ENCODE data around the gene ARMH3.
"Not testable (repeated sequence)": the region's sequence is repeated elsewhere in the genome, so short reads cannot be mapped to it uniquely, and the experiment has no call there.

ARMH3 gene

GRCh38 chr10:101980677-101981076 lies 75.3 kb downstream of the ARMH3 start:
- DNase-seq (ENCODE audit: low spot score): not testable (repeated sequence)

DNA sequence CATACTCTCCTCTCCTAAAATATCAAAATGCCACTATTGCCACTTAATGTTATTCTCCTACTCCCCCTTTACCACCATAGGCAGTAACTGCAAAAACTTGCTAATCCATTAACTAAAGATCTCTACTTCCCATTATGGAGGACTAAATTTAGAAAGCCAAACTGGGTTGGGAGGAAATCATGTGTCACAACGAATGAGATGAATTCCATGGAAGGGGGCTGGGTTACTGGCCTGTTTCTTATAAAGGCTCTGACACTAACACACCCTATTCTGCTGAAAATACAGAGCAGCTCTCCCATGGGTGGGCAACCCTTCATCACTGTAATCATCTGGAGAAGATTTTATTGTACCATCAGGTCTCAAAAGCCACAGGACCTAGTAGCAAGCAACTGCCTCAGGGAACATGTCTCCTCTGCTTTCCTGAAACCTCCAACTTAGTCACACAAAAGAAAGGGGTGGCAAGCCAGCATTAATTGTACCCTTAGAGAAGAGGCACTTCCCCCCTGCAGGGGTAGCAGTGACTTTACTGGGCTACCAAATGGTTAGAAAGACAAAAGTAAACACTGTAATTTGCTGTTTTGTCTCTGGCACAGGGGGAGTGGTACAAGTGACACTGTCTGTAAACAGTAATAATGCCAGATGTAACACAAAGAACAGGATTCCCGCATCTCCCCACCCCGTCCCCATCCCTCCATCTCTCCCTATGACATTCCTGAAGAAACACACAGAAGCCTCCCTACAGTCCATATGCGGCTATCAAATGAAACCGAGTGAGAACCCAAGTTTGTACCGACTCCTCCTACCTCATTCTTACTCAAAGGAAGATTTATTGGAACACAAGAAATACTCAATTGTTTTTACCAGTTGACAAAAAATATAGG lies 81.6 kb downstream of the ARMH3 start:
- DNase-seq (ENCODE audit: low spot score): no peak

- DNase-seq (ENCODE audit: low spot score): no peak
Measured at GRCh38 chr10:101972761-101973160, 83.2 kb downstream of the ARMH3 start.

DNA sequence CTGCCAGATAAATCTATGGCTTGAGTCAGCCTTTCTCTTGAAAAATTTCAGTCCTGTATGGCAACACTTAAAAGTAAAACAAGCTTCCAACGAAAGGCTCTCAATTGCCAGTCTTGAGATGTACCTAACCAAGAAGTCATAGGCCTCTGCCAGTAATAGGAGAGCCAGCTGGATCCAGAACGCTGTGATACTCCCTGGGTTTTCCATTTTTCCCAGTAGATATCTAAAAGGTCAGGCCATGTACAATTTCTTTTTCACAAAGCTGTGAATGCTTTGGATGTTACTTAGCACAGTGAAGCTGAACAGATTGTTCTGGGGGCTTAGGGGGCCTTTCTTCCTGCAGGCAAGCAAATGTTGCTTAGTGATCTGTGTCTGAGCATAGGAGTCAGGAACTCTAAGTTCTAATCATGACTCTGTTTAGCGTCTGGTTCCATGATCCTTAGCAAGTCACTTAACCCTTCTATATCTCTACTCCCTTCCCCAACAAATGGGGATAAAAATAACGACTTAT lies 86.5 kb downstream of the ARMH3 start:
- DNase-seq (ENCODE audit: low spot score): no peak

GRCh38 chr10:101968940-101969321 lies 87.0 kb downstream of the ARMH3 start:
- no peak for DNase-seq (ENCODE audit: low spot score)

- no peak for DNase-seq (ENCODE audit: low spot score)
Measured at GRCh38 chr10:101968286-101968939, 87.6 kb downstream of the ARMH3 start.

- no peak for DNase-seq (ENCODE audit: low spot score)
Measured at GRCh38 chr10:101967713-101968112, 88.3 kb downstream of the ARMH3 start.

DNA sequence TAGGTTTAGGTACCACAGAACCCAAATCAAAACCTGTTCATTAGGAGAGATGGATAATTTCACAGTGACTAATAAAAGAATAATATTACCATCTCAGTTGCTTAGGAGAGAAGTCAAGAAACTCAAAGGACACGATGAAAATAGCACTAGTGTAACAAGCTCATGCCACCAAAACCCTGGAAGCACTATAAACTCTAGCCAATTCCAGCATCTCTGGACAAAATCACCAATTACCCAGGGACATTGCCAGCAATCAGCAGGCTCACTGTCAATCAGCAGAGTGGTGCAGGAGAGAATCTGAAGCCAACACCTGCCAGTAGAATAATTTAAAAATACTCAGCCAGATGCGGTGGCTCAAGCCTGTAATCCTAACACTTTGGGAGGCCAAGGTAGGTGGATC lies 88.9 kb downstream of the ARMH3 start:
- no peak for DNase-seq (ENCODE audit: low spot score)

- DNase-seq (ENCODE audit: low spot score): no peak
Measured at GRCh38 chr10:101965075-101965765, 90.8 kb downstream of the ARMH3 start.

DNA sequence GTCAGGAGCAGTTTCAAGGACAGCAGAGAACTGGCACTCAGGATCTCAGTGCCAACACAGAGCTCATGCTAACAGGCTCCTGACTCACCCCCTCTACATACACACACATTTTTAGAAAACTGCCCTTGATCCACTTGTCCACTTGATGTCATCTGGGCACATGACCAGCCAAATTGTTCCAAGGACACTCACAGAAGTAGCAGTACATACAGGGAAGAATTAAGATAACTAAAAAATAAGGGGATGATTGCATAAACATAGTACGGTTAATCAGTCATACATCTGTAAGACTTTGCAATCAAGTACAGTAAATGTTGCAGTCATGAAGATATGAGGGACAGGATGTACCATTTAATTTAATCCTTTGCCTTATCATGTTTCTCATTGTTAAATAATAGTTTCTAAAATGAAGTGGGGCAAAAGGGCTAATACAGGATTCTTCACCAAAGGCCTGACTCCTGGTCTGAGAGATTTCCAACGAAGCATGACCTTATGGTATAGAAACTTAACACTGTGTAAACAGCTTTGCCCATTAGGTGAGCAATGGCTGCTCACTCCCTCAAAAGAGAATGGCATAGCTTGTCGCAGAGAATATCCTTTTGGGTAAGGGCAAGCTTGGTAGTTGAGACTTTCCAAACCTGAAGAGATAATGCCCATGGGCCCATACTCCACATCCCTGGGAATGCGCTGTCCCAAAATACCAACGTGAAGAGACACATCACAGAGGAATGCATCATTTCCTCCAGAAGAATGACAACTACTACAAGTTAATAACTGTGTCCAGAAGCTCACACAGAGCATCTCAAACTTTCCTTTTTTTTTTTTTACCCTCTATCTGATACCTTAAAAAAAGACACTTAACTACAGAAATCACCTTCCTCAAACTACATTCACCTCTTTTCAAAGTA lies 94.1 kb downstream of the ARMH3 start:
- no peak for DNase-seq (ENCODE audit: low spot score)

DNA sequence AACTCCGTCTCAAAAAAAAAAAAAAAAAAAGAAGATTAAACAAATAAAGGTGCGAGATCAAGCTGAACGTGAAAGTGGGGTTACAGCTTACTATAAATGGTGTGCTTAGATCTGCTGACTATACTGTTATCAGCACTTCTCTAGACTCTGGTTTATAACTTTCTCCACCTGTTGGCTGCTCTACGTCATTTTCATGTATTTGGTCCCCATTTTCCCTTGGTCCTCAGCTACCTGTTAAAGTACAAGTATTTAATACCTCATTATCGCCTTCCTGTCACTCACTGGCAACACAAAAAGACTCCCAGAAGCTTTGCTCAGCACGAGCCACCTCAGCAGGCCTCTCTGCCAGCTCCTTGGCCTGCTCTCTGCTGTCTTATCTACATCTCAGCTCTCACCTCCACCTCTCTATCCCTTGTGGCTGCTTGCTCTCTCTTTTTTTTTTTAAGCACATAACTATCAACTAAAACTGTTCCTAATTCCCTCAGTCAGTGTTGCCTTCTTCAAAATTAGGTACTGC lies 95.0 kb downstream of the ARMH3 start:
- DNase-seq (ENCODE audit: low spot score): no peak

DNA sequence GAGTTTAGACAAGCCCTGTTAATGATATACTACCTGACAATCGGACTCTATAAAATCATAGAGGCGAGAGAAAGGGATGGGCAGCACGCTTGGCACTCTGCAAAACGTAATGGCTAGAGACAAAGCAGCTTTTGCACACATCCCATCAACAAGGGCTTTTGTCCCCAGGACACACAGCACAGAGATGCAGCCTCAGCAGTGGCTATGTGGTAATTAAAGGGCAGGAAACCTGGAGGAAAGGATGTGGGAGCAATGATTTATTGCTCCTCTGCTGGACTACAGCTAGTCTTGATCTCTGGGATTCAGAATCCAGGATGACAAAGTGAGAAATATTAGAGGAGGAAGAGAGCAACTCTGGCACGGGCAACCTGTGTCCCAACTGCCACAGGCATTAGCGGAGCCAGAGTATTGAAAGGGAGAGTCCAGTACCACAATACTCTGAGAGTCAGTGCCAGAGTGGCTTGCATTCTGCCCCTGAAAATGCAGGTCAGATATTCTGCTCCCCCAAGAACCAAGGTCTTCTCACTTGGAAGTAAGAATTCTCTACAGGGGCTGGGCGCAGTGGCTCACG lies 96.5 kb downstream of the ARMH3 start:
- no peak for DNase-seq (ENCODE audit: low spot score)

GRCh38 chr10:101958691-101959090 lies 97.3 kb downstream of the ARMH3 start:
- no peak for DNase-seq (ENCODE audit: low spot score)

GRCh38 chr10:101956898-101957297 lies 99.1 kb downstream of the ARMH3 start:
- no peak for DNase-seq (ENCODE audit: low spot score)

GRCh38 chr10:101956117-101956516 lies 99.9 kb downstream of the ARMH3 start:
- no peak for DNase-seq (ENCODE audit: low spot score)

DNA sequence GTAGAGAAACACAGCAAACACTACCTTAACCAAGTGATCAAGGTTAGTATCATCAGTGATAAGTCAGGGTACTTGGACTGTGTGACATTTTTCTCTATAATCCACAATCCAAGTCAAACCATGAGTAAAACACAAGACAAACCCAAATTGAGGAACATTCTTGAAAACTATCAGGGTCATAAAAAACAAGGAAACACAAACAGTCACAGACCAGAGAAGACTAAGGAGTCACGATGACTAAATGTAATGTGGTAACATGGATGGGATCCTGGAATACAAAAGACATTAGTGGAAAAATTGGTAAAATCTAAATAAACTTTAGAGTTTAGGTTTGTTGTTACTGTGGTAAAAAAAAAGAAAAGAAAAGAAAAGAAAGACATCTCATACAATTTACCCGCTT lies 103.8 kb downstream of the ARMH3 start:
- no peak for DNase-seq (ENCODE audit: low spot score)

- DNase-seq (ENCODE audit: low spot score): no peak
Measured at GRCh38 chr10:101950213-101950612, 105.8 kb downstream of the ARMH3 start.

DNA sequence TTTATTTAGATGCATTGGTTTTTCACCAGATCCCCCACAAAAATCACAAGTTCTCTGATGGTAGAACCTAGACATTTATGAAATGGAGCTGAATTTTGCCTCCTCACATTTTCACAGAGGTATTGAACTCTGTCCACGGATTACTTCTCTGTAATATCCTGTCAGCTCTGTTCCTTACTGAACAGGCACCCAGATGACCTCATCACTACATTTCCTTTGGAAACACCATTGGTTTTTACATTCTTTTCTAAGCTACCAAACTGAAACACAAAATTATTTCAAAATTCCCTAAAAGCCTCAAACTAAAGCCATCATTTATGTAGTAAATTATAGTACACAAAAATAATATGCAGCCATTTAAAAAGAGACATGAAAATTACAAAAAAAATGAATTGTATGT lies 114.1 kb downstream of the ARMH3 start:
- DNase-seq (ENCODE audit: low spot score): no peak

GRCh38 chr10:101940916-101941315 lies 115.1 kb downstream of the ARMH3 start:
- no peak for DNase-seq (ENCODE audit: low spot score)

GRCh38 chr10:101939729-101940128 lies 116.2 kb downstream of the ARMH3 start:
- DNase-seq (ENCODE audit: low spot score): no peak

DNA sequence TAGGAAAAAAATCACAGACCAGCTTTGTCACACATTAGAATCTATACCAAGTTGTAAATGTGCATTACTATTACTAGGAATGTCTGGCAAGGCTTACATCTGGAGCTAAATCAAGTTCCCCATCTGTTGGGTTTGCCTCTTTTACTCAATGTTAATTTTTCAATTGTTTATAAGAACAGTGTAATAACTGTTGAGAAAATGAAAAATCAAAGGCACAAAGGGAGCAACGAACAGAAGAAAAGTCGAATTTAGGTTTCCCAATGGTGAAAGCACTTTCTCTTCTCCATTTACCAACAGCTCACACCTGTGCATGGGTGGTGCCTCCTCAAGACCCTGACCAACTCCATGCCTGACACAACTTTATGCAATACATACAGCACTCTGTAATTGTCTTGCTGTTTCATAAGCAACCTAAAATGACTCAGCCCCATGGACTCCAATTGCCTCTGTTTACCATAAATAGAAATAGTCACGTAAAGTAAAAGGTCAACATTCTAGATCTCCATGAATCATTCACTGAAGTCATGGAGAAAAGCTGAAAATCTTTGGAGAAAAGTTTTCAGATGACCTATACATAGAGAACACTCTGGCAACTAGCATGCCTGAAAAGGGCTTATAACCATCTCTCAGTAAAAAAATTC lies 116.8 kb downstream of the ARMH3 start:
- DNase-seq (ENCODE audit: low spot score): no peak

Measured in activated CD4-positive, alpha-beta T cell treated with anti-CD3 and anti-CD28 coated beads, Interleukin-2, Interleukin-4, amounts not matched to agents 100 ng/mL and 50 ng/mL, durations not matched to agents 16 hours and 8 hours (primary cell).